Panc1 (cell line): ENCODE results near the gene KCNT1.

Experiments used
- CTCF ChIP-seq: fragments of 450-650 bp; IDR thresholded peaks from 2 replicates; pipeline ENCODE4 v1.5.1; 2017; ENCODE audit warnings: mild to moderate bottlenecking
- POLR2AphosphoS5 ChIP-seq: IDR thresholded peaks from 2 replicates; pipeline ENCODE4 v1.6.1; 2012; ENCODE audit warnings: mild to moderate bottlenecking, low read depth, low read length, moderate library complexity

- TF ChIP-seq CTCF = no peak
- no peak for TF ChIP-seq POLR2AphosphoS5
These were observed 32.2 kb upstream of the KCNT1 start for GRCh38 chr9:135669616-135670285.
